Measurements from ENCODE around the gene VKORC1.

GRCh38 chr16:31132303-31132979 lies 37.8 kb upstream of the VKORC1 start:
- TF ChIP-seq CTCF (IDR thresholded peaks at IDR 0.05 in 4 of 5, conservative IDR thresholded peaks at IDR 0.05 in 1 of 5) (no peak), POLR2A (IDR thresholded peaks at IDR 0.05) (no peak)
